HG02678 (cell line): ENCODE measurements around the gene MANEAL.
A peak's percentile ranks its signal among the peaks of the same experiment; 100 is the strongest.
"Not testable (repeated sequence)": the region's sequence is repeated elsewhere in the genome, so short reads cannot be mapped to it uniquely, and the experiment has no call there.

Source experiments
- ATAC-seq: cut with Tn5 transposase; IDR thresholded peaks from one replicate; pipeline ENCODE4 v1.9.1; 2021; ENCODE audit warnings: mild to moderate bottlenecking, moderate library complexity; ENCODE audit not compliant: unreplicated experiment

MANEAL gene, protein sequence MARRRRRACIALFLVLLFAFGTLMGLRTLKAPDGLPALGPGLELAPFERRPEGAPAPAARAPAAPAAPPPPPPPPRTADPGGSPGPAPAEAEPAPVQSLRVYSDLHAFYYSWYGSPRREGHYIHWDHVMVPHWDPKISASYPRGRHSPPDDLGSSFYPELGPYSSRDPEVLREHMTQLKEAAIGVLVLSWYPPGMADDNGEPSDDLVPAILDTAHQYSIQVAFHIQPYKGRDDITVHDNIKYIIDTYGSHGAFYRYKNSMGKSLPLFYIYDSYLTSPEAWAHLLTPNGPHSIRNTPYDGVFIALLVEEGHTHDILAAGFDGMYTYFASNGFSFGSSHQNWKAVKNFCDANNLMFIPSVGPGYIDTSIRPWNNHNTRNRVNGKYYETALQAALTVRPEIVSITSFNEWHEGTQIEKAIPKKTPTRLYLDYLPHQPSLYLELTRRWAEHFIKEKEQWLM

DNA sequence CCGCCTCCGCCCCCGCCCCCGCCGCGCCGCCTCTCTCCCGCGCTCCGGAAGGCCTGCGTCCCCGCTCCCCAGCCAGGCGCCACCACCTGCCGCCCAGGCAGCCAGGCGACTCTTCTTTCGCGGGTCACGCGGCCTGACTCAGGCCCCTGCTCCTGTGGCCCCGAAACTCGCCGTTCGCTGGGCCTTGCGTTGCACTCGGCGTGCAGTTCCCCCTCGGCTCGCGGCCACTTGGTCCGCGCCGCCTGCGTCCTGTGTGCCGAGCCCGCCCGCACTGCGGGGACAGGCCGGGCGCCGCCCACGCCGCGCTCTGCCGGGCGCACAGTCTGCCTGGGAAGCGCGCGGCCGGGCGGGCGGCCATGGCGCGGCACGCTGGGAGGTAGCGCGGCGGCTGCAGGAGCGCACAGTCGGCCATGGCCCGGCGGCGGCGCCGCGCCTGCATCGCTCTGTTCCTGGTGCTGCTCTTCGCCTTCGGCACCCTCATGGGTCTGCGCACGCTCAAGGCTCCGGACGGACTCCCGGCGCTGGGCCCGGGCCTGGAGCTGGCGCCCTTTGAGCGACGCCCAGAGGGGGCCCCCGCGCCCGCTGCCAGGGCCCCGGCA is at the start of gene MANEAL:
Gene MANEAL (plus strand): TSS at position 75 of the 599 bp plus-strand sequence. CDS start 336 bp downstream, at position 411.
- peak; percentile 61 for ATAC-seq

DNA sequence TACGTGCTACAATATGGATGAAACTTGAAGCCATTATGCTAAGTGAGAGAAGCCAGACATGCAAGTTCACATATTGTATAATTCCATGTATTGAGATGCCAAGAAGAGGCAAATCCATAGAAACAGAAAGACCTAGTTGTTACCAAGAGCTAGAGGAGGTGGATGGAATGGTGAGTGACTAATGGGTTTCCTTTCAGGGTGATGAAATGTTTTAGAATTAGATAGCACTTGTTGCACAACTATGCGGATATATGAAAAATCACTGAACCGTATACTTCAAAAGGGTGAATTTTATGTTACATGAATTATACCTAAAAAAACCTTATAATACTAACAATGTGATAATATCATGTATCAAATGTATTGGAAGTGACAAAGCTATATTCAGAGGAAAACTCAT is 46.8 kb upstream of the MANEAL start:
- ATAC-seq, result no peak

DNA sequence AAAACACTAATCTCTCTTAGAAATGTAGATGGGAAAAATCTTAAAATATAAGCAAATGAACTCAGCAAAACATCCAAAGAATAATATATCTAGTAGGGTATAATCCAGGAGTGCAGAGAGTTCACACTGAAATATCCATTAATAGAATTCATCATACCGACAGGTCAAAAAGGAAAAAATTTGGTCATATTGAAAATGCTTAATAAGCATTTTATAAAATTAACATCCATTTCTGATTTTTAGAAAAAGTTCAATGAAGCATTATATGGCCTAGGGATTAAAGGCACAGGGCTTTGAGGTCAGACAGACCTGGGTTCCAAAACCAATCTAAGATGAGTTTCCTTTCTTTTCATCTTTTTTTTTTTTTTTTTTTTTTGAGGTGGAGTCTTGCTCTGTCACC is 45.1 kb upstream of the MANEAL start:
- no peak for ATAC-seq

DNA sequence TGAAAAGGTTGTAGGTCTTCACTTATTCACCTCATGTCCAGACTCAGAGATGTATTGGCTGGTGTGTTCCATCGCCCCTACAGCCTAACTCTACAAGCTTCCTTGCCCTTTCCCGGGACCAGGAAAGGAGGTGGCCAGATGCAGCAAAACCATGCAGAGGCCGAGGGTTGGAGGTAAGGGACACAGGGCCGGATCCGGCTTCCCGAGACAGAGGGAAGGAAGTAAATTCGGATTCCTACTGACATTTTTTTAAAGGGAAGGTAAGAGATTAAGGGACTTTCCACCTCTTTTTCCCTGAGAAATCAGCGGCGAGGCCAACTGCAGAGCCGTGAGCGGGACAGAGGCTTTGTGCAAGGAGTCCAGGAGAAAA is 41.4 kb upstream of the MANEAL start:
- no peak for ATAC-seq

DNA sequence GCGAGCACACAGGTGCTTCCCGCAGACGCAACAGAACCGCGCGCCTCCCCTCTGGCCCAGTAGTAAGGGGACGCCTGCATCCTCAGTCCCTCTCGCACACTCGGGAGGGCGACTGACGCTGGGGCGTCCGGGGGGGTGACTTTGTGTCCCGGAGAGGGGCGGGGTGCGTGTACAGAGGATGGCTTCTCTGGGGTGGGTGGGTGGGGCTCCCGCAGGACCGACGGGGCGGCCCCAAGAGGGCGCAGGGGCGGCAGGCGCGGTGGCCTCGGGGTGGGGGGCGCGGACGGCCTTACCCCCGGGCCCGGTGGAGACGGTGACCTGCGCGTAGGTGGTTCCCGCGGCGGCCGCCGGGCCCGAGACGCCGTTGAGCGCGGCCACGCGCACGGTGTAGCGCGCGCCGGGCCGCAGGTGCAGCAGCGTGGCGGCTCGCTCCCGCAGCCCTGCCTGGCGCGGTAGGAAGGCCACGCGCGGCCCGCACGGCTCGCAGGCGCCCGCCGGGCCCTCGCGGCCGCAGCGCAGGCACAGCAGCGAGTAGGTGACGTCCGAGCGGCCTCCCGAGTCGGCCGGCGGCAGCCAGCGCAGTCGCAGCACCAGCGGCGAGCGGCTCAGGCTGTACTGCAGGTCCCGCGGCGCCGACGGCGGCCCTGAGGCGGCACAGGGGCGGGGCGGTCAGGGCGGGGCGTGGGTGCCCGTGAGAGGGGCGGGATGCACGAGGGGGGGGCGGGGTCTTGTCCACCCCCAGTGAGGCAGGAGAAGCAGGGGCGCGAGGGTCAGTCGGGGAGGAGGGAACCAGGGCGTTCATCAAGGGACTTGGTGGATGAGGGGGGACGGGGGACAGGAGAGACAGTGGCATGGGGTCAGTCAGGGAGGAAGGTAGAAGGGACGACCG is 40.8 kb upstream of the MANEAL start:
- no peak for ATAC-seq

DNA sequence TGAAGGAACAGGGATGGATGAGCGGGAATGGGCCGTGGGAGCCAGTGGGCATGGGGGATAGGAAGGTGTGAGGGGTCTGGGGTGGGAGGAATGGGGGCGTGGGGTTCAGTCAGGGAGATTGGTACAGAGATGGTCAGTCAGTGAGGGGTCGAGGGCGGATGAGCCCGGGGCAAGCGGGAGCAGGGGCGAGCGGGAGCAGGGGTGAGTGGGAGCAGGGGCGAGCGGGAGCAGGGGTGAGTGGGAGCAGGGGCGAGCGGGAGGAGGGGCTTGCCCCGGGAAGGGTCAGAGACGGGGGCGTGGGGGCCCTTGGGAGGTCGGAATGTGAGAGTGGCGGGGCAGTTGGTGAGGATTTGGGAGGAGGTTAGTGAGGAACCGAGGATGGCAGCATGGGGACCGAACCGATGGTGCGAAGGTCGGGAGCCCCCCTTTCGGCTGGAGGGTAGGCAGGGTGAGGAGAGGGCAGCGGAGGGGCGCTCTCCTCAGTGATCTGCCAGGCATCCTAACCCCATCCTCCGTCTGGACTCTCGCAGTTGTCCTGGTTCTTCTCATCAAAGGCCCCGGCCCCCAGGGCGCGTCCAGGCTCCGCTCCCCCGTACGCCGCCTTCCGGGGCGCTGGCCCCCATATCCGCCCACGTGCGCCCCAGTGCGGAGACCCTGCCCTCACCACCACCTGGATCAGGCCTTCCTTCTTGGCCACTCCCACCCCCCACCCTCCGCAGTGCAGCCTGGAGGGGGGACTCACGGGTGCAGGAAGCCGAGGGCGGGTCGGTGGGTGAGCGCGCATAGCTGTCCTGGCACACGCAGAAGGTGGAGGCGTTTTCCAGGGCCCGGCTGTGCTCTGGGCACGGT is 40.0 kb upstream of the MANEAL start:
- no peak for ATAC-seq

DNA sequence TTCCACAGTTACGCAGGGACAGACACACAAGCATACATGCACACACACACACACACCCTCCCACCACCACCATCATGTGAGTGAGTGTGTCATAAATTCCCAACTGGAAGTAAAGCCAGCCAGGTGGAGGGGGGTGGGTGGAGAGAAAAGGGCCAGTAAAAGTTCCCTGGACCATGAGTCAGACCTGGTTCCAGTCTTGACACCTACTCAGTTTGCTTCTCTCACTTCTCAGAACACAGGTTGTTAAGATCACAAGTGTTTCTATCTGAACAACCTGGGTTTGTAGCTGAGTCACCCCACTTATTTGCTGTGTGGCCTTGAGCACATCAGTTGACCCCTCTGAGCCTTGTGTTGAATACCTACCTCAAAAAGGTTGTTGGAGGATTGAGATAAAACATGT is 38.4 kb upstream of the MANEAL start:
- no peak for ATAC-seq

DNA sequence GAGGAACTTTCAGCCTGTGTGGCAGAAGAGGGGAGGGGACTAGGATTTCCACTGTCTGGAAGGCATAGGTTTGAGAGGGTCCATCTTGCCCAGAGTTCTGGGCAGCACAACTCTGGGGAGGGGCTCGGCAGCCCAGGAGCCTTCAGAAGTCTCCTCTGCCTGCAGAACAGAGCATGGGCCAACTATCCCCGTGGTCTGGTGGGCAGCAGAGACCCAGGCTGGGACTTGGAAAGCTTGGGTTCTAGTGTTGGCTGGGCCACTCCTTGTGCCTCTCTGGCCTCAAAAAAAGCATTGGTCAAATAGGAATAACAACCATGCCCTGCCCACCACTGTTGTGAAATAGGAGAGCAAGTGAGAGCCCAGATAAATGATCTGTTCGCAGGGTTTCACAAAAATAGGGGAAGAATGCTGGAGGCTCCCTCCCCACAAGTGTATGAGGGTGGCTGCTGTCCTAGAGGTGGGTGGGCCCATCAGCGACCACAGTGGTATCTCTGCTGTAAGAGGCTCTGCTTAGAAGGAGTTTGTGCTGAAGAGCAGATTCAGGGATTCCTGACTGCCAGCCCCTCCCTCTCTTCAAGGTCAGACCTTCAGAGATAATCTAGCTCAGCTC is 37.6 kb upstream of the MANEAL start:
- no peak for ATAC-seq

DNA sequence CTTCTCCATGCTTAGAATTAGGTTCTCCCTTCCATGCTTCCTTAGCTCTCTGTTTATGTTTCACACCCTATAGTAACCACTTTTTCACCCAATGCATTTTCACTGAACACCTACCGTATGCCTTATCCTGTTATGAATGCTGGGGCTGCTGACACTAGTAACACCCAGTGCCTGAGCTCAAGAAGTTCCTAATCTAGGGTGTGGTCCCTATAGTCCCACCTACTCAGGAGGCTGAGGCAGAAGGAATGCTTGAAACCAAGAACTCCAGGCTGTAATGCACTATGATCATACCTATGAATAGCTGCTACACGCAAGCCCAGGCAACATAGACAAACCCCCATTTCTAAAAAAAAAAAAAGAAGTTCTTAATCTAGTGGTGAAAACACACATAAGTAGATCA is 34.2 kb upstream of the MANEAL start:
- ATAC-seq, result no peak

DNA sequence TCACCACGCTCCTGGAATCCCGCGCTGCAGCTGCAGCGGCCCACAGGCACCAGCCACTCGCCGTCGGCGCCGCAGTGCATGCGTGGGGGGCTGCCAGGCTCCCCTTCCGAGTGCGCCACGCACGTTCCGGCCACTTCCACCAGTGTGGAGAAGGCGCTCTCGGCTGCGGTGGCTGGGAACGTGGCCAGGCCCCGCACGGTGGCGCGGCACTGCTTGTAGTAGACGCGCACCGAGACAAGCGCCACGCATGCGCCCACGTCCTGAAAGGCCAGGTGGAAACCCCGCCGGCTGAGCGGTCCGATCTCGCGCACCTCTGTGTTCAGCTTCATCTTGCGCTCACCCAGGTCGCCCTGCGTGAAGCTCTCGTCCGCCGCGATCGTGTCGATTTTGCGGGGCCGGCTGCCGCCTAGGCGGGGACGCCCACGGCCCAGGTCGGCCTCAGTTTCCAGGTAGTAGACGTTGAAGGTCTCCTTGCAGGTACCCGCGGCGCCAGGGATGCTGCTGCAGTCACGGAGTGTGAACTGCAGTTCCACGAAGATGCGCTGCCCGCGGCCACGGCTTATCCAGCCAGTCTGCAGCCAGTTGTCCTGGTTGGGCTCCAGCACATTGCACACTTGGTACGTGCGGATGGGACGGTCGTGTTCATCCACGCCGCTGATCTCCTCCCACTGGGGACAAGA is 32.1 kb upstream of the MANEAL start:
- ATAC-seq, result no peak

DNA sequence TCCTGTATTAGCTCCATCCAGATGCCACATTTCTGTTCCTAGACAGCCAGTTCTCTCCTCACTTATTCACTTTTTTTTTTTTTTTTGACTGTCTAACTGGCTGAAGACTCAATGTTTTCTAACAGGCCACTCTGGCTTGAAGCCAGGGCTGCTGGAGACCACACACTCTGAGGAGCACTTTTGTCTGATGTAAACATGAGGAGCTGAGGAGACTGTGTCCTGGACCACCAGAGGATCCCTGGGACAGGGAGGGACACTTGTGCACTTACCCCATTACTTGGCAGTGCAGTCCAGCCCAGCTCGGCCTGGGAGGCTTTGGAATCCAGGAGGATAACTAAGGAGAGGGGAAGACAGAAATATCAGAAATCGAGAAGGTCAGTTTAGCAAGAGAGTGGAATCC is 31.1 kb upstream of the MANEAL start:
- no peak for ATAC-seq

DNA sequence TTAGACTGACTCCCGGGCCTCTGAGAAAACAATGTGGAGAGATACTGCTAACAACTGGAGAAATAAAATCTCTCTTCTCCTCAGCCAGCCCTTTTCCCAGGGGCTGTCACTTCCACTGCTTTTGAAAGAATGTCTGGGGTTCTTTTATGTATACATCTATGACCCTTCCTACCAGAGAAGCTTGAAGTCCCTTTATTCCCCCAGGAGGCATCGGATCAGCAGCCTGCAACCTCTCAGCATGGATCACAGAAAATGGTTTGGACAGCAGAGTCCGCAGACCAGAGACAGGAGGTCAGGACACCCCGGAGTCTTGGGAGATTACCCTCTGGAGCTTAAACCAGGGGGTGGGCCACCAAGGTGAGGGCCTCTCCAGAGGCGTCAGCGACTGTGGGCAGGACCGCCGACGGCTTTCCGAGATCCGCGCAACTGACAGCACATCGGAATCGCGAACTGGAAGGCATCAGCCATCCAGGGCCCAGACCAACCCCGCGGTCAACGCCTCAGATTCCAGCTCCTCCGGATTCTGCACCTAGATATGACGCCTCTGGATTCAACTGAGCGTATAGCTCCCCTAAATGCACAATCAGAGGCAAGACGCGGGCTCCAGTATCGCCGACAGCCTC is 29.7 kb upstream of the MANEAL start:
- ATAC-seq, result no peak

DNA sequence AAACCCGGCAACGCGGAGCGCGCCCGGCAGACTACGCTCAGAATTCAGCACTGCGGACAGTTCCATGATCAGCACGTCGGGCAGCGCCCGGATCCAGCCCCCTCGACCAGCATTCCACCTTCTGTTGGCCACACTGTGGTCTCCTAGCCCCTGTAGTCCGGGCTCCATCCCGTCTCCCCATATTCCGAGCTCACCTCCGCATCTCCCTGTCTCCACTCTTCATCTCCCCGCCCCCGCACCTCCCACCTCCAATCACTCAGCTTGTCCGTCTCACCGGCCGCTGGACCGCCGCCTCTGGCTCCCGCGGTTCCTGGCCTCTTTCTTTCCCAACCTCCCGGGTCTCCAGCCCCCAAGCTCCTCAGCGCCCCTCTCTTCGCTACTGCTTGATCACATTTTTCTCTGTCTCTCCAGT is 29.2 kb upstream of the MANEAL start:
- ATAC-seq, result no peak

DNA sequence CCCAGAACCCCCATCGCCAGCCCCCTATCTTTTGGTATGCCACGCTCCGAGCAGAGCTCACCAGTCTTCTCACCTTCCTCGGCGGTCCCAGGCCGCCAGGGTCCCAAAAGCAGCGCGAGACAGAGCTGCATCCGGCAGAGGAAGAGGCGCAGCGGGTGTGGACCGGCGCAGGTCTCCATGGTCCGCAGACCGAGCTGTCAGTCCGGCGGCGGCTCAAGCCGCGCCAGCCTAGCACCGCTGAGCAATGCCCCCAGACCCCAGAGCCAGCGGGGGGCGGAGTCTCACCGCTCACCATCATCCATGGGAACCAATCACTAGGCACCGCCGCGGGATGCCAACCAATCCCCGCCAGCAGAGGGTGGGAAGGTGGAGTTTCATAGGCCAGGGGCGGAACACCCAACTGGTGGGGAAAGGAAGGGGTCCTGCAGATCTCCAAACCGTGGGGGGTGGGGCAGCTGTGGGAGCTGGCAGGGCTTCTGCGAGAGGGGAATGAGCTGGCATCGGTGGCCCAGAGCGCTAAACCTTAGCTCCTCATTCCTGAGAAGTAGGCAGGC is 28.7 kb upstream of the MANEAL start, which contains the start of gene EPHA10:
Gene EPHA10 (minus strand): TSS at position 233 of the 554 bp plus-strand sequence. CDS start 54 bp downstream, at position 179.
- ATAC-seq, result no peak

DNA sequence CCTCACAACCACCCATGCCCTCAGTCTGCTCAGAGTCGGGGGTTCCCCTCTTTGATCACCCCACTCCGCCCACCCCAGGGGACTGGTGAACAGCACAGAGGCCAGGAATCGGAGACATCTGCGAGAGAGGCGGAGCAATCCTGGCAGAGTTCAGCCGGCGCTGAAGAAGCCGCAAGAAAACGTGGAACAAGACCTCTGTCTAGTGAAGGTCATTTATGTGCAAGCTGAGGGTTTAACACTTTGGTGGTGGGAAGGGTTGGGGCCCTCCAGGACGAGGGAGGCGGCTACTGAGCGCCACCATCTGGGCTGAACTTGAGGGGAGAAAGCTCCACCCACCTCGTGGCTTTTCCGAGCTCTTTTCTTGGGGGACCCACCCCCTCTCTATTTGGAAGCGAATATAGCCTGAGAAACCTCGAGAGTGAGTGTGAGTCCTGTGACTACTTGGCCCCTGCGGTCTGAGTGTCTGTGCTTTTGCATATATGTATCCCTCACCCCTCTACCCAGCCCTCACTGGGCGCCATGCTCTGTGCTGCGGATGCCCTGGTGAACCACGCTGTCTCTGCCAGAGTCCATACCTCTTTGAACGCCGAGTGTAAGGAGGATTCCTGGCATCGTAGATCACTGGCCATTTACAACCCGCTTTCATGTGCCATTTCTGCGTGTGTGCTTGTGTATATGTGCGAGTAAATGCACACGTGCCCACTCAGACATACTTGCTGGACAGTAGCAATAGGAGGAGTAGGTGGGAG is 27.6 kb upstream of the MANEAL start:
- ATAC-seq, result no peak

DNA sequence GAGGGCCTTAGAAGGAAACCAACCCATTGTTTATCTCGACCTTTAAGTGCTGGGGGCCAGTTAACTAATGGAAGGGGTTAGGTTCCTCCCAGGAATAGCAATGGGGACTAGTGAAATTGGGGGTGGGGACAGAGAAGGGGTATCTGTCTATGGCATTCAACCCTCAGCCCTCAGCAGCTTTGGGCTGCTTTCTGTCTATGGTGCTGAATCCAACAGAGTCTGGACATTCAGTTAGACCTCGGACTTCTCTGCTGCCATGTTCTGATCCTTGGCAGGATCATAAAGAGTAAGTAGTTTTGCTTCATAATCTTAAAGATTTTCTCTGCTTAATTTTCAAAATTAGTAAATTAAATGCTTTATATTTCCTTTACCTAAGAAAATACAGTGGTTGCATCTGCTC is 26.2 kb upstream of the MANEAL start:
- no peak for ATAC-seq

DNA sequence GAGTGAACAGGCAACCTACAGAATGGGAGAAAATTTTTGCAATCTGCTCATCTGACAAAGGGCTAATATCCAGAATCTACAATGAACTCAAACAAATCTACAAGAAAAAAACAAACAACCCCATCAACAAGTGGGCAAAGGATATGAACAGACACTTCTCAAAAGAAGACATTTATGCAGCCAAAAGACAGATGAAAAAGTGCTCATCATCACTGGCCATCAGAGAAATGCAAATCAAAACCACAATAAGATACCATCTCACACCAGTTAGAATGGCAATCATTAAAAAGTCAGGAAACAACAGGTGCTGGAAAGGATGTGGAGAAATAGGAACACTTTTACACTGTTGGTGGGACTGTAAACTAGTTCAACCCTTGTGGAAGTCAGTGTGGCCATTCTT is 22.2 kb upstream of the MANEAL start:
- ATAC-seq, result not testable (repeated sequence)

DNA sequence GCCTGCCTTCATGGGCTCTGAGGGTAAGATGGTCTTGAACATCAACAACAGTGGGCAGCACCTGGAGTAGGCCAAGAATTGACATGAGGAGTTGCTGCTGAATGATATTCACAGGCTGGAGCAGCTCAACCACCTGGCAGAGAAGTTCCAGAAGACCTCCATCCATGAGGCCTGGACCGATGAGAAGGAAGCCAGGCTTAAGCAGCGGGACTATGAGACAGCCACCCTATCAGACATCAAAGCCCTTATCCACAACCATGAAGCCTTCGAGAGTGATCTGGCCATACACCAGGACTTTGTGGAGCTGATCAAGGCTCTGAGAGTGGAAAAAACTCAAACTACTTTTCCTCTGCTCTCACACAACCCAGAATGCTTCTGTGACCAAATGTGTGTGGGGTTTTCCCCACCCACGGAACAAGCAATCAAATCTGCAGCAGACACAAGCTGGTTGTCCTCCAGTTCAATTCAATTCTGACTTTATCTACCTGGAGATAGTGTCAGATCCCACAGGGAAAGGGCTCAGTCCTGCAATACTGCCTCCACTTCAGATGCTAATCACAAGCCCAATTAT is 16.6 kb upstream of the MANEAL start:
- ATAC-seq, result no peak
